ENCODE data around the gene SSR1.

SSR1 gene

GRCh38 chr6:7254980-7255835 is 57.8 kb downstream of the SSR1 start:
- peak; percentile 85 for DNase-seq

- DNase-seq = peak; percentile 62
Observed at GRCh38 chr6:7252390-7252789, 60.6 kb downstream of the SSR1 start.

DNA sequence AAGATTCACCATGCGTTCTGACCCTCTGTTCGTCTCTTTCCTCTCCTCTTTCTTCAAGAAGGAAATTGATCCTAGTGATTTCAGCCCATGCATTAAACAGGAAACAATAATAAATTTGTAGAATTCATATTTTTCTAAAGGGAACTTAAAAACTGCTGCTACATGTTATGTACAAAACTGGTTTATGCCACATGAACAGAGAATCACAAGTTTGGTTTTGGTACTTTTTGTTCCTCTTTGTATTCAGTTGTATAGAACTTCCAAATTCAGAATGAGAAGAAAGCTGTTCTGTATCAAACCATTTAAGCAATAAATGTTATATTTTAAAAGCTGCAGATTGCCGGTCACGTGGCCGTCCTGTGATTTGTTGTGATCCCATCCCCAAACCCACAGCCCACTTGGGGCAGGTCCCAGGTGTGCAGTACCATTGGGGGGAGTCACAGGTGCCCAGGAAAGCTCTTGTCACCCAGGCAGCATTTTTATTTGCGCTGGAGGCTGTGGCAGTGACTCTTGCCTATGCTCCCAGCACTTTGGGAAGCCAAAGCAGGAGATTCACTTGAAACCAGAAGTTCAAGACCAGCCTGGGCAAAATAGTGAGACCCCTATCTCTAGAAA is 61.2 kb downstream of the SSR1 start:
- DNase-seq = no peak

GRCh38 chr6:7250812-7251211 is 62.2 kb downstream of the SSR1 start:
- no peak for DNase-seq

GRCh38 chr6:7249946-7250643 is 62.9 kb downstream of the SSR1 start:
- DNase-seq = no peak

- DNase-seq = no peak
Observed at GRCh38 chr6:7249391-7249790, 63.6 kb downstream of the SSR1 start.

GRCh38 chr6:7247828-7248227 is 65.2 kb downstream of the SSR1 start:
- DNase-seq = no peak

DNA sequence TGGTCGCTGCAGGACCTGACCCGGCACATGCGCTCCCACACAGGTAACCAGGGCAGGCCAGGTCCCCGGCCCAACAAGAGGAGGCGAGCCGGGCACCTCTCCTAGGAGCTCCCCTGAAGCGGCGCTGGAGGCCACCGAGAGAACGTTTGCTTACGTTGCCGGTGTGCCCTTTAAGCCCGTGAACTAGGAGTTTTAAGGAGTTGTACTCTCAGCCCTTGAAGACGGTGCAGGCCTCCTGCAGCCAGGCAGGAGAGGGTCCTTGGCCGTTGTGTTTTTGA is 65.9 kb downstream of the SSR1 start:
- no peak for DNase-seq

DNA sequence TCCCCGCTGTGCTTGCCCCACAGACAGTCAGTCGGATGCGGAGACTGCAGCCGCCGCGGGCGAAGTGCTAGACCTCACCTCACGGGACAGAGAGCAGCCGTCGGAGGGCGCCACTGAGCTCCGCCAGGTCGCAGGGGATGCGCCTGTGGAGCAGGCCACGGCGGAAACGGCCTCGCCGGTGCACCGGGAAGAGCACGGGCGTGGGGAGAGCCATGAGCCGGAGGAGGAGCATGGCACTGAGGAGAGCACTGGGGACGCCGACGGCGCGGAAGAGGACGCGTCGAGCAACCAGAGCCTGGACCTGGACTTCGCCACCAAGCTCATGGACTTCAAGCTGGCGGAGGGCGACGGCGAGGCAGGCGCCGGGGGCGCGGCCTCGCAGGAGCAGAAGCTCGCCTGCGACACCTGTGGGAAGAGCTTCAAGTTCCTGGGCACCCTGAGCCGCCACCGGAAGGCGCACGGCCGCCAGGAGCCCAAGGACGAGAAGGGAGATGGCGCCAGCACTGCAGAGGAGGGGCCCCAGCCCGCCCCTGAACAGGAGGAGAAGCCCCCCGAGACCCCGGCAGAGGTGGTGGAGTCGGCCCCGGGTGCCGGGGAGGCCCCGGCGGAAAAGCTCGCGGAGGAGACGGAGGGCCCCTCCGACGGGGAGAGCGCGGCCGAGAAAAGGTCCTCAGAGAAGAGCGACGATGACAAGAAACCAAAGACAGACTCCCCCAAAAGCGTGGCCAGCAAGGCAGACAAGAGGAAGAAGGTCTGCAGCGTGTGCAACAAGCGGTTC is 66.4 kb downstream of the SSR1 start:
- no peak for DNase-seq

DNA sequence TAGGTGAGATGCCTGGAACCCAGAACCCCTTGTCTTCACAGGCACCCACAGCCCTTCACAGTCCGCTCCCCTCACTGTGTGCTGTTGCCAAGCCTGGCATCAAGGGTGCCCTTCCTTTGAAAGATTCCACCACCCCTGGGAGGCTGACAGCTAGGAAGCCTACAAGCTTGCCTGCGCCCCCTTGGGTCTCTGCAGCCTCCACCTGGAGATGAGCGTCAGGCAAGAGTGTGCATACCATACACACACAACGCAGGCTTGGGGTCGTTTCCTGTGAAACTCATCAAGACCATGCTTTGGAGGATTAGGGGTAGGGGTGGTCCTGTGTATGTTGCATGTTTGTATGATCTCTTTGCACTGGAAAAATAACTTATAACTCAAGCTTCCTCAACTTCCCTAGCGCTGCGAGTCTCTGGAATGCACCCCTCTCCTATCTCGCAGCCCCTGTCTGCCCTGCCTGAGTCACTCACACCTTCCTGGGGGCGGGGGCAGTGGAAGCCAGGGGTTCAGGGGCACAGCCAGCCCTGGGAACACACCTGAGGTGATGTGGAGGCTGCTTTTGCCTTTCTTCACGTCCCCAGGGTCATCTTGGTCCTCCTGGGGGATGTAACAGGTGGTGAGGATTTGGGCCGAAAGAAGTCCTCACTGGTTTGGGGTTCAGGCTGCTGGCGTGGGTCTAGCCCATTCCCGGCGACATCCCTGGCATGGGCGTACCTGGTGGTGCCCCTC is 67.2 kb downstream of the SSR1 start:
- no peak for DNase-seq

GRCh38 chr6:7243179-7243981 is 69.6 kb downstream of the SSR1 start:
- peak; percentile 86 for DNase-seq

GRCh38 chr6:7242835-7243178 is 70.2 kb downstream of the SSR1 start:
- DNase-seq = no peak

- peak; percentile 36 for DNase-seq
Observed at GRCh38 chr6:7241709-7242645, 71.0 kb downstream of the SSR1 start.

DNA sequence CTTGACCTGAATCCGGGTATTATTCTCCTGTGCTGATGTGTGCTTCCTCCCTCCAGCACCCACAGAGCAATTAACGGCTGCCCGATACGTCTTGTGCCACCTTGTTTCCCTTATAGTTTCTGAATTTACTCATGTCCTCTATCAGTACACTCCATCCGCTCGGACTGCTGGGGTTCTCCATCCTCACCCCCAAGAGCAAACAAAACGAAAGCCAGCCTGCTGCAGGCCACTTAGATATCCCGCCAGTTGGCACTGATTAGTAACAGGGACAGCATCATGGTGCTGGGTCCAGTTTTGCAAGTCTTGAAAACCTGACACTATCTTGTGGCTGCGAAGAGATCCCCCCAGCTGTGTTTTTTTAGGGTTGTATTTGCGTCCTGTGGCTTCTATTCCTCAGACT is 71.8 kb downstream of the SSR1 start:
- DNase-seq = no peak

DNA sequence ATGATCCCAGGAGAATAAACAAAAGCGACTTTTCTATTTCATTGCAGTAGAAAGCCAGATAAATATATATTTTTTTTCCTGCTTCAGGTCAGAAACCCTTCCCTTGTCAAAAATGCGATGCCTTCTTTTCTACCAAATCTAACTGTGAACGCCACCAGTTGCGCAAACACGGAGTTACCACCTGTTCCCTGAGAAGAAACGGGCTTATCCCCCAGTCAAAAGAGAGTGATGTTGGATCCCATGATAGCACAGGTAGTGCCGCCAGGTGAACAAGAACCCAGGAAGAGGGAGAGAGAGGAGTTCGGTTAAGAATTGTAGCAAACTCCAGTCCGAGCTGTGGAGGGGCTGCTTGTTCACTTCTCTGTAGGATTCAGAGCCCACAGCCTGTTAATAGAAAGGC is 72.6 kb downstream of the SSR1 start:
- no peak for DNase-seq

- DNase-seq = no peak
Observed at GRCh38 chr6:7239590-7239948, 73.4 kb downstream of the SSR1 start.

DNA sequence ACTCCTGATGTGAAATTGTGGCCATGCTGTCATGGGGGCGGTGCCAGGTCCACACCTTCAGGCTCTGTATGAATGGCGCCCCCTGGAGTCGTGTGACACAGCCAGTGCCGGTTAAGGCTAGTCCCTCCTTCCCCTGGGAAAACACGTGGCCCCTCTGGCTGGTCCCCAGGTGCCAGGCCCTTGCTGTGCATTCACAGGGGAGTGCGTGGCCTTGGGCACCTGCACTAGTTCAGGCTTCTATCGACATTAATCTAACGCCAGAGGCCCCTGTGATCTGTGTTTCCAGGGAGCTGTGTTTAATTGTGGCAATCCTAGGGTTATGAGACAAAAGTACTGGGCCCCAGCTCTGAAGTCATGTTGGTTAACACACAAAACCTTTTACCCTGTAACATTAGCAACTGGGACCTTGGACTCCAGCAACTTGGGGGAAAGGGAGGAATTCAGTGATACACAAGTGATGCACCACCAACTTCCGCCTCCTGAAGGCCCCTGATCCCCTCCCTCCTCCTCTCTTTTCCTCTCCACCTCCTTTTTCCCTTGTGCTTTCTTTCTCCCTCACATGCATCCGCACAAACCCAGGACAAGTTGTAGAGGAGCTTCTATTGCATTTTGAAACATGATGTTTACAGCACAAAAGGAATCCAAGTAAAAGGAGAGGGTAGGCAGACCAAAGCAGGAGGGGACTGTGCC is 74.0 kb downstream of the SSR1 start:
- peak; percentile 82 for DNase-seq

GRCh38 chr6:7238526-7238899 is 74.5 kb downstream of the SSR1 start:
- DNase-seq = no peak

GRCh38 chr6:7237653-7238188 is 75.3 kb downstream of the SSR1 start:
- DNase-seq = peak; percentile 36

Data from suppressor macrophage treated with lipopolysaccharide for 4 hours (primary cell).